GM13976 (cell line): ENCODE measurements around the gene TMEM131.
"Not testable (repeated sequence)": the region's sequence is repeated elsewhere in the genome, so short reads cannot be mapped to it uniquely, and the experiment has no call there.

Source experiments
- DNase-seq: peaks from one replicate; pipeline ENCODE4 v3.0.0; 2012; ENCODE audit warnings: low spot score
- in situ Hi-C: fragments of 300-500 bp; cut with MboI; formaldehyde crosslinking; loops from one replicate; pipeline ENCODE4 v1.12.0; 2022; ENCODE audit warnings: low sequenced_read_pairs, mixed read lengths, inconsistent platforms; ENCODE audit not compliant: unreplicated experiment
- TF ChIP-seq, protein P1 (sequence below): IDR thresholded peaks from 2 replicates; pipeline ENCODE4 v1.5.1; 2012; ENCODE audit warnings: borderline replicate concordance, mild to moderate bottlenecking; ENCODE audit not compliant: insufficient read depth; ENCODE audit errors: extremely low read depth, missing control alignments, control extremely low read depth

Gene TMEM131

DNA sequence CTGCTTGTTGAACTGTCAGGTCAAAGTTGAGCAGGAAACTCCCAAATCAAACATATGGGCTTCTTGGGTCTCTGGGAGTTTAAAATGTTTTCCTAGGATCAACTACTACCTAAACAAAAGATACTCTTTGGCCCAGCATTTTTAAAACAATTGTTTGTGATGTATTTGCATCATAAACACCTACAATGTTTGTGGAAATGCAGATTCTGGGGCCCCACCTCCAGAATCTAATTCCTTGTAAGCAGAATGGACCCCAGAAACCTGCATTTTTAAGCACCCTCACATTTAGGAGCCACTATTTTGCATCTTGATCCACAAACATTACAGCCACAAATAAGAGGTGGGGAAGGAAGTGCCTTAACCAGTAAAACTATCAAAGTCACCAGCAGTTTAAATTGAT is 104.1 kb downstream of the TMEM131 start:
- no peak for DNase-seq
- TF ChIP-seq, protein P1, sequence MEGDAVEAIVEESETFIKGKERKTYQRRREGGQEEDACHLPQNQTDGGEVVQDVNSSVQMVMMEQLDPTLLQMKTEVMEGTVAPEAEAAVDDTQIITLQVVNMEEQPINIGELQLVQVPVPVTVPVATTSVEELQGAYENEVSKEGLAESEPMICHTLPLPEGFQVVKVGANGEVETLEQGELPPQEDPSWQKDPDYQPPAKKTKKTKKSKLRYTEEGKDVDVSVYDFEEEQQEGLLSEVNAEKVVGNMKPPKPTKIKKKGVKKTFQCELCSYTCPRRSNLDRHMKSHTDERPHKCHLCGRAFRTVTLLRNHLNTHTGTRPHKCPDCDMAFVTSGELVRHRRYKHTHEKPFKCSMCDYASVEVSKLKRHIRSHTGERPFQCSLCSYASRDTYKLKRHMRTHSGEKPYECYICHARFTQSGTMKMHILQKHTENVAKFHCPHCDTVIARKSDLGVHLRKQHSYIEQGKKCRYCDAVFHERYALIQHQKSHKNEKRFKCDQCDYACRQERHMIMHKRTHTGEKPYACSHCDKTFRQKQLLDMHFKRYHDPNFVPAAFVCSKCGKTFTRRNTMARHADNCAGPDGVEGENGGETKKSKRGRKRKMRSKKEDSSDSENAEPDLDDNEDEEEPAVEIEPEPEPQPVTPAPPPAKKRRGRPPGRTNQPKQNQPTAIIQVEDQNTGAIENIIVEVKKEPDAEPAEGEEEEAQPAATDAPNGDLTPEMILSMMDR: no peak
- in situ Hi-C loops: no loop called here

DNA sequence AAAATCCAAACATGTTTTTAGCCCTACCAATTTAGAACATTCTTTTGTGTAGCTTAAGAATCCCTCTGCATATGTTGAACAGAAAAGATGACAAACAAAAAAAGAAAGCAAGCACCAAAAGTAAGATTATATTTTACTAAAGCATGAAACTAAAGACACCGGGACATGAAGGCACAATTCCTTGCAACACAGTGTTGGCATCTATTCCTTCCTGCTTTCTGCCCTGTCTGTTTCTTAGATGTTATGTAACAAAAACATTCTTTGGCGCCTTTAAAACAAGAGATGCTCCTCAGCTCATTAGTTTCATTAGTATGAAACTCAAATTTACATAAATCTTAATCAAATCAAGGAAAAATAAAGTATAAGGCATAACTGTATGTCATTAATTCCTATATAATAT is 106.6 kb downstream of the TMEM131 start:
- no peak for DNase-seq
- TF ChIP-seq, protein P1: no peak
- in situ Hi-C loops: no loop called here

DNA sequence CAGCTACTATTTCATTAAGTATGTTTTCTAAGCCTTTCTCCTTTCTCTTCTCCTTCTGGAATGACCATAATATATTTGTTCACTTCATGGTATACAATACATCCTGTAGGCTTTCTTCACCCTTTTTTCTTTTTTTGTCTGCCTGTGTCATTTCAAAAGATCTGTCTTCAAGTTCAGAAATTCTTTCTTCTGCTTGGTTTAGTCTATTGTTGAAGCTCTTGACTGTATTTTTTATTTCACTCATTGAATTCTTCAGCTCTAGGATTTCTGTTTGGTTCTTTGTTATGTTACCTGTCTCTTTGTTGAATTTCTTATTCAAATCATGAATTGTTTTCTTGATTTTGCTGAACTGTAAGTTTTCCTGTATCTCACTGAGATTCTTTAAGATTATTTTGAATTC is 109.9 kb downstream of the TMEM131 start:
- DNase-seq: no peak
- TF ChIP-seq, protein P1: no peak
- in situ Hi-C loops: no loop called here

DNA sequence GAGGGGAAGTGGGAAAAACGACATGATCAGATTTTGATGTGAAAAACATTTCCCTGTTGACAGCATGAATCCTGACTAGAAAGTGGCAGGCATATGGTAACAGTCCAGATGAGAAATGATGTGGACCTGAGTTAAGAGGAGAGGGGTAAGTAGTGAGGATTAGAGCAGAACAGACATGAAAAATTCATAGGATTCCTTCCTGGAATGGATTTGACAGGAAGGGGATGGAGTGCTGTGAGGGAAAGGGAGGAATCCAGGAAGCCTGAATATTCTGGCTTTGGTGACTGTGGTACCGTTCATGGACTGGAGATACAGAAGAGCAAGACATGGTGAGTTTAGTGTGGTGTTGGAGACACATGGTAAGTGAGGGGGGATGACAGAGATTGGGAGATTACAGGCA is 115.4 kb downstream of the TMEM131 start:
- DNase-seq: no peak
- in situ Hi-C loops: no loop called here
- TF ChIP-seq, protein P1: no peak

DNA sequence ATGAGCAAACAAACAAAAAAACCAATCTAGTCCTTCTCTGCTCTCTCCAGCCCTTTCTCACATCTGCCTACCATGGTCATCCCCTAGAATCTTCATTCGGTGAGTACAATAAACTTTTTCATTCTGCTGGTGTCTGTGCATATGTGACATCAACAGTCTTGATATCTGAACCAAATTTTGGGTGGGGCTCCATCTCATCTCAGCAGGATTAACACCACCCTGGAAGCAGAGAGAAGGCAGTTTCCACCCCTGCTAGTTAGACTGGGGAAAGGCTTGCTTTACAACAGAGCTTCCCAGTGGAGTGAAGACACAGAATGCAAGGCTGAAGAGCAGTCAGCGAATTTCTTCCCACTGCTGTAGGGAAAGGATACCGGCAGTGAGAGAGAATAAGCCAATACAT is 116.9 kb downstream of the TMEM131 start:
- no peak for DNase-seq
- in situ Hi-C loops: no loop called here
- TF ChIP-seq, protein P1: no peak

DNA sequence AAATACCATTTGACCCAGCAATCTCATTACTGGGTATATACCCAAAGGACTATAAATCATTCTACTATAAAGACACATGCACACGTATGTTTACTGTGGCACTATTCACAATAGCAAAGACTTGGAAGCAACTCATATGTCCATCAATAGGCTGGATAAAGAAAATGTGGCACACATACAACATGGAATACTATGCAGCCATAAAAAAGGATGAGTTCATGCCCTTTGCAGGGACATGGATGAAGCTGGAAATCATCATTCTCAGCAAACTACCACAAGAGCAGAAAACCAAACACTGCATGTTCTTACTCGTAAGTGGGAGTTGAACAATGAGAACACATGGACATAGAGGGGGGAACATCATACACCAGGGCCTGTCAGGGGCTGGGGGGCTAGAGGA is 117.4 kb downstream of the TMEM131 start:
- in situ Hi-C loops, DNase-seq: not testable (repeated sequence)

DNA sequence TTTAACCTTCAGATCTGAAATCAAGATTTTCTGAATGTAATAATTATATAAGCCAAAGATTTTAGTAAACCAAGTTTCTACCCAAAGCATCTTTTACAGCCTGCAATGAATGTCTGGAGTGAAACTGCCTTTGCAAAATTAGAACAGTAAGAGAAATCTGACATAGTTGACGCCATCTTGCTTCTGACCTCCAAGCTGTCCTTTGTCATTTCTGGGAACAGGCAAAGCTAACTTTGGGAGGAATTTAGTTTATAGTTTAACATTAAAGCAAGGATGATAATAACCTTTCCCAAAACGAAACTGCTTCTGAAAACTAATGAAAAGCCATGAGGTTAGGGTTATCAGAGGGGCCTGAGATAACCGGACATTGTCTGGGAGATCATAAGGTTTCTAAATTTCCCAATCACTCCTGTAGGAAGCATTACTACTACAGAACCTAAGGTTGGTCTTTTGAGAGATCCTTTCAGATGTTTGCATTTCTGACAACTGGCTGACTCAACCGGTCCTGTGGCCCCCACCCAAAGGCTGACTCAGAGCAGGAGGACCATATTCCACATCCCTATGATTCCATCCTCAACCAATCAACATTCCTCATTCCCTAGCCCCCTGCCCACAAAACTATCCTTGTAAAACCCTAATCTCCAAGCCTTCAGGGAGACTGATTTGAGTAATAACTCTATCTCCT is 124.5 kb downstream of the TMEM131 start:
- TF ChIP-seq, protein P1: no peak
- in situ Hi-C loops: no loop called here
- no peak for DNase-seq
